Measurements from ENCODE around the gene SH3RF3.

The SH3RF3 gene

DNA sequence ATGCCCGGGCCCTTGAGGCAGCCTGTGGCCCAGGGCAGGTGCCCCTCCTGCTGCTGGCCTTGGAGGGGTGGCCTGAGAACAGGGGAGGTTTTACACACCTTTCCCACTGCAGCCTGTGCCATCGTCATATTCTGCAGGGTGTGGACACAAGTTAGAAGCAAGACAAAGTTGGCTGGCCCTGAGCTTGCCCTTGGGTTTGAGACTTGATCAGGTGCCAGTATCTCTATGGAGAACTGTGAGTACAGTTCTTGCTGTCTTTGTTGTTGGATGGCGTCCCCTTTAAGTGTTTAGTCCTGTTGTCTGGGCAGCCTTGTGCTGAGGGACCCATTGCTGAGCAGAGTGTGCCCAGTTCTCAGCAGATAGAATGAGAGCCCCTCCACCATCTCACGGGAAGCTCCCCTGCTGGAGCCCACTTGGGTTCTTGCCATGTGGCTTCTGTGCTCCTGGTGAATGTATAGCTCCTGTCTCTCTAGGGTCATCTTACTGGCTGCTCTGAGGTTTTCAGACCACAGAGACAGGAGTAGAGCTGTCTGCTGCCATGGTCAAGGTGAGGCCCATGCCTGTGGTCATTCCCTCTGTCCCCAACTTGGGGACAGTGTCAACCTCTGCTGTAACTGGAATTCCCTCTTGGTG lies 115.9 kb downstream of the SH3RF3 start:
- no peak for DNase-seq

- no peak for DNase-seq
These were observed 117.2 kb downstream of the SH3RF3 start for GRCh38 chr2:109246176-109246575.

DNA sequence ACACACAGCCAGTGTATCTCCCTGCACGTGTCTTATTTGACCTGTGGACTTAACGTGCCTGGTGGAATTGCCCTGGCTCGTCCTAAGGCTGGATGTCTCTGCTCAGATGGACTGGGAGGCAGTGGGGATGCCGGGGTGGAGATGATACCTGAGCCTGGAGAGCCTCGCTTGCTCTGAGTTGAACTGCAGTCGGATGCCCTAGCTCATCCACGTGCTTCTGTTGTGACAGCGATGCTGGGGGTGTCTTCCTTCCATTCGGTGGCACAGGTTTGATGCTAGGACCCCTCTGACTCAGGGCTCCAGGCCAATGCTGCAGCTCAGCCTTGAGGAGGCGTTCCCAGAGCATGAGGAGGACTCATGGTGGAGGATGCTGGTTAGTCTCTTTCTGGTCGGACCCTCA lies 117.6 kb downstream of the SH3RF3 start:
- DNase-seq = no peak

DNA sequence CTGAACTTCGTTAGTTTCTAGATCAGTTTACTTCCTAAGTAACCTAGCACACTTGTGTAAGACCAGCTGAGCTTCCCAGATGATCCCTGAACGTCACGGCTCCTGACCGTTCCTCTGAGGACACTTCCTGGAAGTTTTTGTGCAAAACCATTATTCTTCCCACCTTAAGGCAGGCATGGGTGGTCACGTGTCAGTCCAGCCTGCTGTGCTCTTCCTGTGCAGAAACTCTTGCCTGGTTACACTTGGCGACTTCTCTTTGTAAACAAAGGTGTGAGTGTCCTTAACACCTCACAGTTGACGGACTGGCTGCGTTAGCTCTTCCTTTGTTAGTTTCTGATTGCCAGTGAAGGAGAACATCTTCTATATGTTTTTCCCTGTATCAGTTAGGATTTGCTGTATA lies 118.3 kb downstream of the SH3RF3 start:
- DNase-seq = no peak

GRCh38 chr2:109247812-109248211 lies 118.8 kb downstream of the SH3RF3 start:
- no peak for DNase-seq

DNA sequence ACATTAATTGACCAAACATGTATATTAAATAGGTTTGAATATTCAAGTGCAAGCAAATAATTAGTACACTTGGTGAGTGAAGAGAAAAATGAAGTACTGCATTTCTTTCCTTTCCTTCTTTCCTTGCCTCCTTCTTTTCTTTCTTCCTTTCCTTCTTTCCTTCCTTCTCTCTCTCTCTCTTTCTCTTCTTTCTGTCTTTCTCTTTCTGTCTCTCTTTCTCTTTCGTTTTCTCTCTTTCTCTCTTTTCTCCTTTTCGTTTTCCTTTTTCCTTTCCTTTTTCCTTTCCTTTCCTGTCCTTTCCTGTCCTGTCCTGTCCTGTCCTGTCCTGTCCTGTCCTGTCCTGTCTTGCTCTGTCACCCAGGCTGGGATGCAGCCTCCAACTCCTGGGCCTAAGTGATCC lies 119.6 kb downstream of the SH3RF3 start:
- no peak for DNase-seq

- no peak for DNase-seq
These were observed 124.2 kb downstream of the SH3RF3 start for GRCh38 chr2:109253217-109253616.

GRCh38 chr2:109254174-109254904 lies 125.3 kb downstream of the SH3RF3 start:
- no peak for DNase-seq

DNA sequence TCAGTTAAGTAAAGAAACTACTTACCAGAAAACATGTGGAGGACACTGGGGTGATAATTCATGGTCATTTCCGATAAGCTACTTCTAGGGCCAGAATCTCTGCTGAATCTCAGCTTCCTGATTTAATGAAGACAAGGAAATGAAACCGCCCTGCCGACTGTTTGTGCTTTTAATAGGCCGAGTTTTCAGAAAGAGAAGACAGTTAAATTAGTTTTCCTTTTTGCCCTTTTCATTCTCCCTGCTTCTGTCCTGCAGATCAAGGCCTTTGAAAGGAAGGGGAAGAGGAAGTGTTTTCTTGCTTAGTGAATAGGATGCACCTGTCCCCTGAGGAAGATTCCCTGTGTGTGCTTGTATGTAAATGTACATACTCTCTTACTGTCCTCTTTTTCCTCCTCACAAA lies 126.6 kb downstream of the SH3RF3 start:
- no peak for DNase-seq

DNA sequence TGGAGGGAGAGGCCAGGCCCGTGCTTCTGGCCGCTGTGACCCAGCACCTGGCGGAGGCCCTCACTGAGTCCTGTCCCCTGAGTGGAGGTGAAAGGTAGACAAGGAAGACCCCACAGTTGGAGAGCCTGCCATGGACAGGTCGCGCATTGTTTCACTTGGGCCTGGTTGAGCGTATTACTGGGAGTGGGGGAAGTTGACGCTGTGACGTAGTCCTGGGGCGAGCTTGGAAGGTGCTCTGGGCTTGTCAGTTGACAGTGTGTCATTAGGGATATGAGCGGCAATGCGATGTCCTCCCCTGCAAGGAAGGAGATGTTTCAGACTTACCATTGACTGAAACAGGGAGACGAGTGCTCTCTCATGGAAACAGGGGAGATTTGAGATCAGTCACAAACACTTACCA lies 127.1 kb downstream of the SH3RF3 start:
- no peak for DNase-seq

GRCh38 chr2:109256921-109257320 lies 127.9 kb downstream of the SH3RF3 start:
- DNase-seq = no peak

GRCh38 chr2:109257653-109258052 lies 128.6 kb downstream of the SH3RF3 start:
- no peak for DNase-seq

DNA sequence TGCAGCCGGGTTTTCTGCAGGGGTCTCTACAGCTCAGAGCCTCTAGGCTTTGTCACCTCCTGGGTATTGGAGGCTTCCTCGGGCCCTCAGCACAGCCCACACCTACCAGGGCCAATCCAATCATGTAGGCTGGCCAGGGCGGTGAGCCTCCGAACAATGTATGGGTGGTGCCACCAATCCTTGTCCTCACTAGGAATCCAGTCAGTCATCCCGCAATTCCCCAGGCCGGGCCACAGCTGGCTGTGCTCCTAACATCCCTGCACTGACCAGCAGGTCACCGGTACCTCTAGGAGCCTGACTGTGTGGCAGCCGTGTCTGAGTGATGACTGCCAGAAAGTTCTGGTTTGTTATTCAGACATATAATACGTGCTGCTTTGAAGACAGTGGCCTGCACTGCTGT lies 129.4 kb downstream of the SH3RF3 start:
- DNase-seq = no peak

- DNase-seq = no peak
These were observed 130.0 kb downstream of the SH3RF3 start for GRCh38 chr2:109258905-109259540.

- no peak for DNase-seq
These were observed 130.7 kb downstream of the SH3RF3 start for GRCh38 chr2:109259671-109260070.

- no peak for DNase-seq
These were observed 131.3 kb downstream of the SH3RF3 start for GRCh38 chr2:109260116-109260855.

- DNase-seq = peak; percentile 27
These were observed 132.1 kb downstream of the SH3RF3 start for GRCh38 chr2:109260886-109261700.

GRCh38 chr2:109261906-109262631 lies 133.1 kb downstream of the SH3RF3 start:
- DNase-seq = no peak

- DNase-seq = no peak
These were observed 135.8 kb downstream of the SH3RF3 start for GRCh38 chr2:109264595-109265328.

- DNase-seq = no peak
These were observed 136.4 kb downstream of the SH3RF3 start for GRCh38 chr2:109265369-109265768.

DNA sequence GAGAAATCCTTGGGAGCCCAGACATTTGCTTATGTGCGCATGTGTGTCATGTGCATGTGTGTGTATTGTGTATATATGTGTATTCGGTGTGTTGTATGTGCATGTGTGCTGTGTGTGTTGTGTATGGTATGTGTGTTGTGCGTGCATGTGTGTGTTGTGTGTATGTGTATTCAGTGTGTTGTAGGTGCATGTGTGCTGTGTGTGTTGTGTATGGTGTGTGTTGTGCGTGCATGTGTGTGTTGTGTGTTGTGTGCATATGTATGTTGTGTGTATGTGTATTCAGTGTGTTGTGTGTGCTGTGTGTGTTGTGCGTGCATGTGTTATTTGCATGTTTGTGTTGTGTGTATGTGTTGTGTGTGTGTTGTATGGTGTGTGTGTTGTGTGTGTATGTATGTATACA lies 136.9 kb downstream of the SH3RF3 start:
- DNase-seq = no peak
